ENCODE results near the gene FRMD4B. TPM values are rescaled to one million over a fixed set of nuclear protein-coding genes. Genes with fewer than 3 reads are reported as not detected.

FRMD4B gene
- total RNA-seq, 4 donors from 2014 or later: 15.5 to 36.7 (median 26.0) TPM

- TF ChIP-seq POLR2A (IDR thresholded peaks at IDR 0.05) (no peak), CTCF (IDR thresholded peaks at IDR 0.05) (no peak), EP300 (IDR thresholded peaks at IDR 0.05; ENCODE audit: low read depth) (no peak), POLR2AphosphoS5 (IDR thresholded peaks at IDR 0.05) (no peak)
- DNase-seq: no peak
- Histone ChIP-seq H3K9me3 (no peaks in the 10 kb centered on the region), H3K4me1 (peaks cover 0 to 4% (median 0%) of the 10 kb centered on the region in 4 donors), H3K36me3 (no peaks in the 10 kb centered on the region), H3K27ac (no peak overlapping the region), H3K4me3 (no peak overlapping the region), H3K27me3 (no peaks in the 10 kb centered on the region)
- 13 to 37% methylated on average over 1 to 2 of the region's 2 CpGs for WGBS, 2 donors (ENCODE audit: low coverage in 1 of 2)
- intact Hi-C loops (cut with DNase I; ENCODE audit: low total_unique reads) (no loop called here), in situ Hi-C loops (cut with MboI; ENCODE audit: low pct_ligation_motif_present in 1 of 4, low pct_unique_long_range_greater_than_20kb in 1 of 4, low sequenced_read_pairs in 3 of 4) (no loop called here)
Observed at GRCh38 chr3:69357196-69357595, 28.7 kb downstream of the FRMD4B start.

- WGBS, 2 donors (ENCODE audit: low coverage in 1 of 2): 79 to 90% methylated on average over 2 of the region's 2 CpGs
Observed at GRCh38 chr3:69354948-69355347, 30.9 kb downstream of the FRMD4B start.

GRCh38 chr3:69353503-69353902 lies 32.4 kb downstream of the FRMD4B start:
- peak overlapping the region in 1 of 4 donors; percentile 30 for H3K4me3 ChIP-seq
- in situ Hi-C loops (cut with MboI; ENCODE audit: low pct_ligation_motif_present in 1 of 4, low pct_unique_long_range_greater_than_20kb in 1 of 4, low sequenced_read_pairs in 3 of 4) (no loop called here), intact Hi-C loops (cut with DNase I; ENCODE audit: low total_unique reads) (no loop called here)
- H3K27ac ChIP-seq: peak overlapping the region; percentile 31 to 50 (median 36)
- WGBS, 2 donors (ENCODE audit: low coverage in 1 of 2): 65 to 80% methylated on average over 15 of the region's 15 CpGs
- no peaks in the 10 kb centered on the region for H3K27me3 ChIP-seq
- H3K4me1 ChIP-seq: peaks cover 0 to 4% (median 0%) of the 10 kb centered on the region in 4 donors
- no peaks in the 10 kb centered on the region for H3K9me3 ChIP-seq
- DNase-seq: no peak
- TF ChIP-seq POLR2A (IDR thresholded peaks at IDR 0.05): peak; percentile 16
- no peak for TF ChIP-seq EP300 (IDR thresholded peaks at IDR 0.05; ENCODE audit: low read depth)
- TF ChIP-seq CTCF (IDR thresholded peaks at IDR 0.05): no peak
- no peaks in the 10 kb centered on the region for H3K36me3 ChIP-seq

More at GRCh38 chr3:69354948-69355347, 30.9 kb downstream of the FRMD4B start:
- intact Hi-C loops (cut with DNase I; ENCODE audit: low total_unique reads): no loop called here
- TF ChIP-seq EP300 (IDR thresholded peaks at IDR 0.05; ENCODE audit: low read depth) (no peak), POLR2A (IDR thresholded peaks at IDR 0.05) (no peak), POLR2AphosphoS5 (IDR thresholded peaks at IDR 0.05) (no peak), CTCF (IDR thresholded peaks at IDR 0.05) (no peak)
- in situ Hi-C loops (cut with MboI; ENCODE audit: low pct_ligation_motif_present in 1 of 4, low pct_unique_long_range_greater_than_20kb in 1 of 4, low sequenced_read_pairs in 3 of 4): no loop called here
- no peaks in the 10 kb centered on the region for H3K36me3 ChIP-seq
- peaks cover 0 to 4% (median 0%) of the 10 kb centered on the region in 4 donors for H3K4me1 ChIP-seq
- H3K9me3 ChIP-seq: no peaks in the 10 kb centered on the region
- no peak overlapping the region for H3K27ac ChIP-seq
- DNase-seq: no peak
- no peaks in the 10 kb centered on the region for H3K27me3 ChIP-seq
- H3K4me3 ChIP-seq: no peak overlapping the region

- in situ Hi-C loops (cut with MboI; ENCODE audit: low pct_ligation_motif_present in 1 of 4, low pct_unique_long_range_greater_than_20kb in 1 of 4, low sequenced_read_pairs in 3 of 4): no loop called here
- TF ChIP-seq CTCF (IDR thresholded peaks at IDR 0.05) (no peak), POLR2AphosphoS5 (IDR thresholded peaks at IDR 0.05) (no peak), POLR2A (IDR thresholded peaks at IDR 0.05) (no peak), EP300 (IDR thresholded peaks at IDR 0.05; ENCODE audit: low read depth) (no peak)
- peaks cover 0 to 4% (median 0%) of the 10 kb centered on the region in 4 donors for H3K4me1 ChIP-seq
- peak overlapping the region; percentile 31 to 50 (median 36) for H3K27ac ChIP-seq
- H3K36me3 ChIP-seq: no peaks in the 10 kb centered on the region
- no peaks in the 10 kb centered on the region for H3K9me3 ChIP-seq
- no peaks in the 10 kb centered on the region for H3K27me3 ChIP-seq
- intact Hi-C loops (cut with DNase I; ENCODE audit: low total_unique reads): no loop called here
- WGBS, 2 donors (ENCODE audit: low coverage in 1 of 2): 54 to 64% methylated on average over 3 to 4 of the region's 4 CpGs
- H3K4me3 ChIP-seq: peak overlapping the region in 1 of 4 donors; percentile 30
- no peak for DNase-seq
Observed at GRCh38 chr3:69353088-69353478, 32.8 kb downstream of the FRMD4B start.

Data from transverse colon (tissue), 4 donors.